MM.1S (cell line): ENCODE results near the gene PPP2R5C.

Source experiments
- CTCF ChIP-seq: fragments of 300-600 bp; sonication (generic); IDR thresholded peaks from 2 replicates; pipeline ENCODE4 v1.5.1; 2016; ENCODE audit warnings: antibody characterized with exemption, low read length, mixed read lengths
- EZH2phosphoT487 ChIP-seq: fragments of 300-600 bp; sonication (generic); IDR thresholded peaks from 2 replicates; pipeline ENCODE4 v1.6.1; 2018; ENCODE audit warnings: antibody characterized with exemption, low read length

GRCh38 chr14:101922866-101923265 is 161.4 kb downstream of the PPP2R5C start:
- TF ChIP-seq CTCF, result no peak
- no peak for TF ChIP-seq EZH2phosphoT487
